Measurements from ENCODE around the gene CD44.
"Not testable (repeated sequence)": the region's sequence is repeated elsewhere in the genome, so short reads cannot be mapped to it uniquely, and the experiment has no call there.

CD44 gene

GRCh38 chr11:35138943-35139721, at the start of gene CD44:
TSS of gene CD44 (plus strand) at chr11:35139171. CDS start at chr11:35139304, 133 bp downstream.
- TF ChIP-seq, protein P1, sequence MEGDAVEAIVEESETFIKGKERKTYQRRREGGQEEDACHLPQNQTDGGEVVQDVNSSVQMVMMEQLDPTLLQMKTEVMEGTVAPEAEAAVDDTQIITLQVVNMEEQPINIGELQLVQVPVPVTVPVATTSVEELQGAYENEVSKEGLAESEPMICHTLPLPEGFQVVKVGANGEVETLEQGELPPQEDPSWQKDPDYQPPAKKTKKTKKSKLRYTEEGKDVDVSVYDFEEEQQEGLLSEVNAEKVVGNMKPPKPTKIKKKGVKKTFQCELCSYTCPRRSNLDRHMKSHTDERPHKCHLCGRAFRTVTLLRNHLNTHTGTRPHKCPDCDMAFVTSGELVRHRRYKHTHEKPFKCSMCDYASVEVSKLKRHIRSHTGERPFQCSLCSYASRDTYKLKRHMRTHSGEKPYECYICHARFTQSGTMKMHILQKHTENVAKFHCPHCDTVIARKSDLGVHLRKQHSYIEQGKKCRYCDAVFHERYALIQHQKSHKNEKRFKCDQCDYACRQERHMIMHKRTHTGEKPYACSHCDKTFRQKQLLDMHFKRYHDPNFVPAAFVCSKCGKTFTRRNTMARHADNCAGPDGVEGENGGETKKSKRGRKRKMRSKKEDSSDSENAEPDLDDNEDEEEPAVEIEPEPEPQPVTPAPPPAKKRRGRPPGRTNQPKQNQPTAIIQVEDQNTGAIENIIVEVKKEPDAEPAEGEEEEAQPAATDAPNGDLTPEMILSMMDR (conservative IDR thresholded peaks at IDR 0.05; ENCODE audit: low read length), result no peak
- peak; percentile 89 for DNase-seq (ENCODE audit: low read depth)
- H3K4me3 ChIP-seq (ENCODE audit: low read length), result peak within 1 kb of the TSS; percentile 100

DNA sequence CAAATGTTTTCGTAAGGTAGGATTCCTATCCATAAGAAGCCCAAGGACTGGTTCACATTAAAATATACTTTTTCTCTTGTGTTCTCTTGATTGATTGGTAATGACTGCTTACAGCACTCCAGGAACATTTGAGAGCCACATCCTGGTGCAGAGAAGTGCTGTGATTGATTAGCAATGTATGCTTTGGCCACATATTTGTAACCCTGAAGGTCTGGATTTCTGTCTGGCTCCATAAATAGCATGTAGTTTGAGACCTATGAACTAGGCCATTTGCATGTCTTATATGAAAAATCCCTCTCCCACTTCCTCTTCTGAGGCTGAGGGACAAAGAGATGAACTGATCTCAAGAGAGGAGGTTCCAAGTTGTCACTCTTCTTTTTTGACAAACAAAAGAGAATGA, 49.3 kb upstream of the CD44 start:
- H3K4me3 ChIP-seq (ENCODE audit: low read length), result no peak overlapping the region

GRCh38 chr11:35090125-35090524, 48.8 kb upstream of the CD44 start:
- TF ChIP-seq, protein P1 (conservative IDR thresholded peaks at IDR 0.05; ENCODE audit: low read length), result no peak
- no peak overlapping the region for H3K4me3 ChIP-seq (ENCODE audit: low read length)

More for the DNA sequence above, 49.3 kb upstream of the CD44 start:
- no peak for DNase-seq (ENCODE audit: low read depth)
- TF ChIP-seq, protein P1 (conservative IDR thresholded peaks at IDR 0.05; ENCODE audit: low read length), result no peak

GRCh38 chr11:35090991-35091390, 48.0 kb upstream of the CD44 start:
- not testable (repeated sequence) for DNase-seq (ENCODE audit: low read depth); H3K4me3 ChIP-seq (ENCODE audit: low read length)

More at GRCh38 chr11:35090125-35090524, 48.8 kb upstream of the CD44 start:
- no peak for DNase-seq (ENCODE audit: low read depth)

DNA sequence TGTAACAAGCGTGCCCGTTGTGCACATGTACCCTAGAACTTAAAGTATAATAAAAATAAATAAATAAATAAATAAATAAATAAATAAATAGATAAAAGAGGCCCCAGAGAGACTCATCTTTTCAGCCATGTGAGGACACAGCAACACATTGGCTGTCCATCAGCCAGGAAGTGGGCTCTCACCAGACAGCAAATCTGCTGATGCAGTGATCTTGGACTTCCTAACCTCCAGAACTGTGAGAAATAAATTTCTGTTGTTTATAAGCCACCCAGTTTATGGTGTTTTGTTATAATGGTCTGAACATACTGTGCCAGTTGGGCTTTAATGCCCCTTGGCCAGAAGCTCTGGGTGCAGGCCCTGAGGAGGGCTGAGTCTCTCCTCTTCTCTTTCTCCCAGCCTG, 42.2 kb upstream of the CD44 start:
- TF ChIP-seq, protein P1 (conservative IDR thresholded peaks at IDR 0.05; ENCODE audit: low read length), result no peak
- H3K4me3 ChIP-seq (ENCODE audit: low read length), result no peak overlapping the region

GRCh38 chr11:35097814-35098455, 41.0 kb upstream of the CD44 start:
- no peak overlapping the region for H3K4me3 ChIP-seq (ENCODE audit: low read length)
- TF ChIP-seq, protein P1 (conservative IDR thresholded peaks at IDR 0.05; ENCODE audit: low read length), result no peak
- no peak for DNase-seq (ENCODE audit: low read depth)

More for the DNA sequence above, 42.2 kb upstream of the CD44 start:
- DNase-seq (ENCODE audit: low read depth), result no peak

DNA sequence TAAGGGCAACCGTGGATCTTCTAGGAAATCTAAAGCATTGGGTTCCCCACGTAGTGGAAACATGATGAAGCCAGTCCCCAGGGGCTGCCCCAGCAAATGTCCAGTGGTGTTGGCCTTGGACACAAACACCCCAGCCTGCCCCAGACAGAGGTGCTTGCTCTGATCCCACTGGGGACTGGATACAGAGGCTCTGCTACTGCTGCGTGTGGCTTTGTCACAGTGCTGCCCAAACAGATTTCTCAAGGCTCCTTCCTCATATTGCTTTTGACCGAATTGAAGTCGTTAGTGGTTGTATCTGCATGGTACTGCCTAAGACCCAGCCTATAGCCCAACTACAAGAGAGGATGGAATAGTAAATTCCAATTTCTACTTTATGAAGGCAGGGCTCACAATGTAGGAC, 40.1 kb upstream of the CD44 start:
- no peak for DNase-seq (ENCODE audit: low read depth)
- H3K4me3 ChIP-seq (ENCODE audit: low read length), result no peak overlapping the region
- TF ChIP-seq, protein P1 (conservative IDR thresholded peaks at IDR 0.05; ENCODE audit: low read length), result no peak
